Large intestine (tissue), 3 donors: ENCODE measurements around the gene RC3H2. TPM values are rescaled to one million over a fixed set of nuclear protein-coding genes. Genes with fewer than 3 reads are reported as not detected.

ENCODE experiments used
- DNase-seq, 2 donors: peaks; one replicate each; pipeline versions ENCODE4 v3.0.0 to v3.0.0-alpha.2; 2013
- H3K27ac ChIP-seq: one replicate; pipeline ENCODE4 v1.5.1; 2013; ENCODE audit warnings: low read length
- H3K27me3 ChIP-seq: 2 replicates; pipeline ENCODE4 v1.6.1; 2013; ENCODE audit warnings: low read length; ENCODE audit not compliant: control insufficient read depth, insufficient read depth
- H3K36me3 ChIP-seq: 2 replicates; pipeline ENCODE4 v1.6.1; 2013; ENCODE audit warnings: low read length; ENCODE audit not compliant: control insufficient read depth, insufficient read depth
- H3K4me1 ChIP-seq: one replicate; pipeline ENCODE4 v1.6.1; 2013; ENCODE audit warnings: low read length; ENCODE audit not compliant: control insufficient read depth, insufficient read depth
- H3K4me3 ChIP-seq: one replicate; pipeline ENCODE4 v1.5.1; 2013; ENCODE audit warnings: low read length
- H3K9me3 ChIP-seq: one replicate; pipeline ENCODE4 v1.6.1; 2013; ENCODE audit warnings: mild to moderate bottlenecking, low read depth, low read length, moderate library complexity; ENCODE audit not compliant: control insufficient read depth
- WGBS: methylation state at CpG from one replicate; pipeline ENCODE4 v1.1.5; 2013; ENCODE audit warnings: low lambda C conversion rate; ENCODE audit not compliant: insufficient coverage; 5-methylcytosine and 5-hydroxymethylcytosine counted together
- polyA plus RNA-seq: library from polyadenylated mRNA; unstranded; fragments of 120-200 nt; gene quantifications from one replicate; pipeline ENCODE4 v1.2.1, GENCODE V29; 2013

Gene RC3H2
- polyA plus RNA-seq, 1 donor = 27.1 TPM

- peaks cover 17% of the 10 kb centered on the region for H3K36me3 ChIP-seq
- 35% methylated on average over 3 of the region's 17 CpGs for WGBS
- DNase-seq = peak; percentile 21 to 57
- H3K9me3 ChIP-seq = no peaks in the 10 kb centered on the region
- no peaks in the 10 kb centered on the region for H3K27me3 ChIP-seq
- peaks cover 3% of the 10 kb centered on the region for H3K4me1 ChIP-seq
- H3K4me3 ChIP-seq = peak overlapping the region; percentile 71
- peak overlapping the region; percentile 74 for H3K27ac ChIP-seq
Measured at GRCh38 chr9:122941582-122942234, 36.5 kb upstream of the RC3H2 start.

- no peaks in the 10 kb centered on the region for H3K9me3 ChIP-seq
- H3K27me3 ChIP-seq = no peaks in the 10 kb centered on the region
- H3K27ac ChIP-seq = peak within 1 kb of the TSS; percentile 74
- H3K36me3 ChIP-seq = peaks cover 22% of the 10 kb centered on the region
- WGBS = no CpG with 5 or more reads among the region's 54 CpGs
- peaks cover 3% of the 10 kb centered on the region for H3K4me1 ChIP-seq
- peak; percentile 99 for DNase-seq
- H3K4me3 ChIP-seq = peak within 1 kb of the TSS; percentile 71
Measured at GRCh38 chr9:122940749-122941581, 35.8 kb upstream of the RC3H2 start, which contains the start of gene RABGAP1. Gene RABGAP1 (plus strand): TSS chr9:122941020. CDS start chr9:122957060, 16,040 bp downstream.

DNA sequence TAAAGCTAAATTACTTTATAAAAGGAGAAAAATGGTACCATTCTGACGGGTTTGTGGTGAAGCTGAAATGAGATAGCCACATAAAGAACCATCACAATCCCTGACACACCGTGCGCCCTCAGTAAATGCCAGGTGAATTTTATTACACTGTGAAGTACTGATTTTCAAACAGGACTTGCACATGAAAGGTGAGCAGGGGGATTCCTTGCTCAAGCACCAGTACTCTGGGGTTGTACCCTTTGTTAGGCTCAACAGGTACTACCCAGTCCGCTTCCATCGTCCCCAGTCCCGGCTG, 35.2 kb upstream of the RC3H2 start:
- DNase-seq = no peak
- H3K36me3 ChIP-seq = peaks cover 22% of the 10 kb centered on the region
- H3K9me3 ChIP-seq = no peaks in the 10 kb centered on the region
- H3K4me3 ChIP-seq = peak overlapping the region; percentile 19
- no peaks in the 10 kb centered on the region for H3K27me3 ChIP-seq
- H3K27ac ChIP-seq = peak overlapping the region; percentile 44
- WGBS = 33% methylated on average over 1 of the region's 6 CpGs
- H3K4me1 ChIP-seq = peaks cover 3% of the 10 kb centered on the region

- H3K36me3 ChIP-seq = peaks cover 22% of the 10 kb centered on the region
- 100% methylated on average over 1 of the region's 4 CpGs for WGBS
- no peaks in the 10 kb centered on the region for H3K27me3 ChIP-seq
- no peak overlapping the region for H3K4me3 ChIP-seq
- H3K4me1 ChIP-seq = peaks cover 3% of the 10 kb centered on the region
- no peak overlapping the region for H3K27ac ChIP-seq
- DNase-seq = no peak
- H3K9me3 ChIP-seq = no peaks in the 10 kb centered on the region
Measured at GRCh38 chr9:122939601-122940000, 34.4 kb upstream of the RC3H2 start.

DNA sequence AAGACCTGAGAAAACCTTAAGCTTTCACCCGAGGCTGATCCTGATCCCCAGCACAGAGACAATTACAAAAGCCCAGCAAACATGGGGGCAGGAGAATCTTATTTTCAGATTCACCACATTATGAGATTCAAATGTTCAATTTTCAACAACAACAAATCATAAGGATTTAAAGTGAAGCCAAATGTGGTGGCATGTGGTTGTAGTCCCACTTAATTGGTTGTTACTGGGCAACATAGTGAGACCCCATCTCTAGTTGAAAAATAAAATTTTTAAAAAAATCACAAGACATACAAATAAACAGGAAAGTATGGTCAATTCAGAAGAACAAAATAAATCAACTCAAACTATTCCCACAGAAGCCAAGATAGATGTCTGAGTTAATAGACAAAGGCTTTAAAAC, 31.7 kb upstream of the RC3H2 start:
- no peaks in the 10 kb centered on the region for H3K27me3 ChIP-seq
- no peak for DNase-seq
- peaks cover 6% of the 10 kb centered on the region for H3K4me1 ChIP-seq
- peaks cover 18% of the 10 kb centered on the region for H3K36me3 ChIP-seq
- no peak overlapping the region for H3K4me3 ChIP-seq
- WGBS = no CpG with 5 or more reads among the region's 1 CpG
- H3K9me3 ChIP-seq = no peaks in the 10 kb centered on the region
- H3K27ac ChIP-seq = no peak overlapping the region

DNA sequence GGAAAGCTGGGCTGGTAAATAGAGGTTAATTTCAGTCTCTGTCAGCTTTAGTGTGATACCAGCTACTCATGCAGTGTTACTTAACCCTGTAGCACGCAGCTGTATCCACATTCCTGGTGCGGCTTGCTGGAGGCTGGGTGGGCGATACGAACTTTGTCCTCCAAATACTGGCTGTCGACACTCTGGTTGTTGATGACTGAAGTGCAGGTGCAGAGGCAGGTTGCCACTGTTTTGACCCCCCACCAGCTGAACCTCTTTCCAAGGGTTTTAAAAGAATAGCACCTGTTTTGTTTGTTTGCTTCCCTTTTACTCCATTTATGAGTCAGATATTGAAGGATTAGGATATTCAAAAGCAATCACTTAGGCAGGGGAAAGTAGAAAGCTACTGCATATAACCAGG, 31.3 kb upstream of the RC3H2 start:
- peaks cover 6% of the 10 kb centered on the region for H3K4me1 ChIP-seq
- H3K9me3 ChIP-seq = no peaks in the 10 kb centered on the region
- DNase-seq = peak; percentile 31 to 45
- no peak overlapping the region for H3K27ac ChIP-seq
- H3K27me3 ChIP-seq = no peaks in the 10 kb centered on the region
- H3K36me3 ChIP-seq = peaks cover 18% of the 10 kb centered on the region
- no CpG with 5 or more reads among the region's 5 CpGs for WGBS
- no peak overlapping the region for H3K4me3 ChIP-seq

GRCh38 chr9:122931226-122932121, 26.3 kb upstream of the RC3H2 start, which contains the start of gene ZBTB26:
Gene ZBTB26 (minus strand): TSS chr9:122931512. CDS start chr9:122919934, 11,578 bp downstream.
- Histone ChIP-seq H3K27me3 (no peaks in the 10 kb centered on the region), H3K9me3 (peaks cover 4% of the 10 kb centered on the region), H3K4me3 (peak within 1 kb of the TSS; percentile 100), H3K4me1 (peaks cover 3% of the 10 kb centered on the region), H3K36me3 (peaks cover 3% of the 10 kb centered on the region), H3K27ac (peak within 1 kb of the TSS; percentile 94)
- peak; percentile 93 to 97 for DNase-seq
- WGBS = no CpG with 5 or more reads among the region's 51 CpGs

DNA sequence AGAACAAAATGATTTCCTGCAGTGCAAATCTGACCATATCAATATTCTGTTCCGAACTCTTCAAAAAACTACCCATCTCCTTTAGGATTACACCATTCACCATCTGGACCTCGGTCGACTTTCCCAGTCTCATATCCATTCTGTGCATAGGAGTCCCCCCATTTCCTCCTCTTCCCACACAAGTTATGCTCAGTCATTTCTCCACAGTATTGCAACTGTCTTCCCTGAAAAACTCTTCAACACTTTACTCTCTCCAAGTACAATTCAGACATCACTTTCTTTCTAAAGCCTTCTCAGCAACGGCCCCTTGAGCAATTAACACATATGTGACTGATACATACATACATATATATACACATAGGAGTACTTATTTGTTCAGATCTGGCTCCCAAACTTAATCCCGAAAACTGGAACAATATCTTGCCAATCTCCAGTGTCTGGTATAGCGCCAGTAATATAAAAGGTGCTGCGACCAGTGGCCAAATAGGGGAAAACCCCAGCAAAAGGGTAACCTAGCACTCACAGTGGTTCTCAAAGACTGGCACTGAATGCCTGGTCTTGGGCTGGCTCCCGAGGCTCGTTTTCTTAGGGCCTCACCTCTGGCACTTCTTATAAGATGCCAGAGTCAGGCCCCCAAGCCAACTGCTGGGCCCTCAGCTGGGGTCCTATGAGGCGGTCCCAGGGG, 25.5 kb upstream of the RC3H2 start:
- WGBS = 100% methylated on average over 1 of the region's 10 CpGs
- peaks cover 3% of the 10 kb centered on the region for H3K4me1 ChIP-seq
- no peaks in the 10 kb centered on the region for H3K36me3 ChIP-seq
- no peak for DNase-seq
- no peaks in the 10 kb centered on the region for H3K27me3 ChIP-seq
- H3K4me3 ChIP-seq = peak overlapping the region; percentile 100
- H3K27ac ChIP-seq = peak overlapping the region; percentile 94
- H3K9me3 ChIP-seq = peaks cover 4% of the 10 kb centered on the region

GRCh38 chr9:122929796-122930354, 24.7 kb upstream of the RC3H2 start:
- Histone ChIP-seq H3K27me3 (no peaks in the 10 kb centered on the region), H3K27ac (no peak overlapping the region), H3K4me3 (no peak overlapping the region), H3K36me3 (peaks cover 2% of the 10 kb centered on the region), H3K9me3 (peaks cover 4% of the 10 kb centered on the region), H3K4me1 (peaks cover 3% of the 10 kb centered on the region)
- WGBS = 100% methylated on average over 1 of the region's 1 CpG
- DNase-seq = no peak
